Rectal smooth muscle tissue (tissue), 1 donor: ENCODE measurements around the gene SLIT3.

Source experiments
- H3K27ac ChIP-seq: one replicate; pipeline ENCODE4 v1.7.0; 2013; ENCODE audit warnings: low read depth, low read length, inconsistent platforms
- H3K27me3 ChIP-seq: one replicate; pipeline ENCODE4 v1.7.0; 2013; ENCODE audit warnings: low read length; ENCODE audit not compliant: control insufficient read depth, insufficient read depth
- H3K36me3 ChIP-seq: one replicate; pipeline ENCODE4 v1.7.0; 2013; ENCODE audit warnings: low read length; ENCODE audit not compliant: control insufficient read depth, insufficient read depth
- H3K4me1 ChIP-seq: one replicate; pipeline ENCODE4 v1.7.0; 2013; ENCODE audit warnings: low read length; ENCODE audit not compliant: control insufficient read depth, insufficient read depth
- H3K4me3 ChIP-seq: one replicate; pipeline ENCODE4 v1.7.0; 2013; ENCODE audit warnings: low read length
- H3K9ac ChIP-seq: one replicate; pipeline ENCODE4 v1.7.0; 2013; ENCODE audit warnings: low read length

SLIT3 gene

DNA sequence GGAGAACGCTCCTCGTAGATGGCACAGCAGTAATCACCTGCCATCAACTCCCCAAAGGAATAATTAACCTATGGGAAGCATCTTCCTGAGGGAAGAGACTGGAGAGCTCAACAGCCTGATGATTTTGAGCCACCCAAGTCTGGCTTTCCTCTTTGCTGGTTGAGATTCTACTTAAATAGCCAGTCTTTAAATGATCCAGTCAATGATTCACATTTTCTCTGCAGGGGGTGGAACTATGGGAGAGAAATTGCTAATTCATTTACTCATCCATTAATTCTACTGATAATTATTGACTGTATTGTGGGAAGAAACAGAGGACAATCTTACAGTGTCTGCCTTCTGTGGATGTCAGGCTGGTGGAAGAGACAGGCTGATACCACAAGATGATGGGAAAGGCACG is 366.8 kb downstream of the SLIT3 start:
- no peaks in the 10 kb centered on the region for H3K27me3 ChIP-seq
- no peaks in the 10 kb centered on the region for H3K36me3 ChIP-seq
- no peak overlapping the region for H3K27ac ChIP-seq
- H3K9ac ChIP-seq = no peak overlapping the region
- H3K4me1 ChIP-seq = no peaks in the 10 kb centered on the region
- H3K4me3 ChIP-seq = no peak overlapping the region

DNA sequence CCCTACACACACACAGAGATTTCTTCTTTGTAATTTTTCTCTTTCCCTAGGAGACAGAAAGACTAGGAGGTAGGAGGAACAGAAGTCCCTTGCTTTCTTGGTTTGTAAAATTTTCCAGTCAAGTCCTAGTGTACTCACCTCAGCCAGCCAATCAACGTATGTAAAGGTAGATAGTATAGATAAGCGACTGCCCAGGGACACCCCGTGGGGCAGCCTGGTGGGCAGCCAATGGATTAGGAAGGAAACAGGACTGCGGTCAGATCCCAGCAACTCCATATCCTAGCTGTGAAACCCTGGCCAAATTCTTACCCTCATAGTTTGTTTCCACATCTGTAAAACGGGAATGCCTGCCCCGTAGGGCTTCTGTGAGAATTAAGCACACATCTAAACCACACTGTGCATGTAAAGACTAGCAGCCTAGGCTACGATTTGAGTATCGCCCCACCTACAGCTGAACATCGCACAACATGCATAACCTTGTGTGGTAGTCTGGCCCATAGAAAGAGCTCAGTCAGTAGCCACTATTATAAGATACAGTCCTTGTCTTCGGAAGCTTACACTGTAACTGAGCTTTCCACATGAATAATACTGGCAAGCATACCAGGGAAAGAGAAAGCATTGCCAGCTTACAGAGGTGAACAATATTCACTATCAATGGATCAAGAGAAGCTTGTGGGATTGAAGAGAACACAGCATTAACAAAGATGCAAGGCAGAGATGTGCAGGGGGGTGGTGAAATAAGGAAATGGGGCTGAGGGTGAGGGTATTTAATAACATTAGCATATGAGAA is 368.3 kb downstream of the SLIT3 start:
- H3K27me3 ChIP-seq = no peaks in the 10 kb centered on the region
- H3K27ac ChIP-seq = no peak overlapping the region
- no peaks in the 10 kb centered on the region for H3K4me1 ChIP-seq
- H3K36me3 ChIP-seq = no peaks in the 10 kb centered on the region
- H3K9ac ChIP-seq = no peak overlapping the region
- no peak overlapping the region for H3K4me3 ChIP-seq

DNA sequence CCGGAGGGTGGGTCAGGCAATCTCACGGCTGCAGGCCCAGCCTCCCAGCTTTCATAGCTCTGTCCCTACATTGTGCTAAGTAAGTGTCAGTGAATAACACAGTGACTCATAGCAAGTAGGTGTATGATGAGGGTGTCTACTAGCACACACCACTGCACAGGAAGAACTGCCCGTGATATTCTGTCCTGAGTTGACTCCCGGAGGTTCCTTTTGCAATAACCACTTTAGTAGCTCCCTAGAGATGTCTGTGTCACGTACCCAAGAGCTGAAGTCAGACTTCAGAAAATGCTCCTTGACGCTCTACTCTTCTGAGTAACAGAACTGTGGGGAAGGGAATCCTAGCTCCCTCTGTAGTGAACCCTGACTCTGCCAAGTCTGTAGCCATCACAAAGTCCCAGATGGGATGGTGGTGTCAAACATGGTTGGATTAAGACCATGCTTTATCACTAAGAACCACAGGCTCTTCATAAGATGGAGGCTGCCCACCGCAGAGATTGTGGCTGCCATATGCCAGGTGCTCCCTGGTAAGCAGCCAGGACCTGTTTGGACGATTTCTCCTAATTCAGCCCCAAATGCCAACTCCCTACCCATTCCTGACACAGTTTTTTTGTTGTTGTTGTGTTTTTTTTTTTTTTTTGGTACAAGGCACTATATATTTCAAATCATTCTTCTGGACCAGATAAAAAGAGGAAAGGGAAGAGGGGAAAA is 369.1 kb downstream of the SLIT3 start:
- Histone ChIP-seq H3K36me3 (no peaks in the 10 kb centered on the region), H3K4me1 (no peaks in the 10 kb centered on the region), H3K4me3 (no peak overlapping the region), H3K27me3 (no peaks in the 10 kb centered on the region), H3K9ac (no peak overlapping the region), H3K27ac (no peak overlapping the region)

DNA sequence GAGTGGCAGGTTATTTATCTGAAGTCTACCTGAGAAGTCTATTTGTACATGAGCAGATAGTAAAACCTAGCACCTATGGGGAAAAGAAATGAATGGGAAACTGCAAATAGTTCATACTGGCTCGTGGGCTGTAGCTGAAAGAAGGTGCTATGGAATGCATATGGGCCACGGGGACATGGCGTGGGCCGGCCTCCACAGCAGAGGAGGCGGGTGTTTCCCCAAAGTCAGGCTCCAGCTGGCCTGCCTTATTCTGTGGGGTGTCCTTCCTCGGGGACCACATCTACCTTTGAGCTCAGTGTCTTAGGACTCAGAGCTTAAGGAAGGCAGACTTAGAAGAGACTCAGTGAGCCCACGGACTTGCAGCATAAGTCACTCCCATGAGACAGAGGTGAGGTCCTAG is 371.3 kb downstream of the SLIT3 start:
- Histone ChIP-seq H3K27me3 (no peaks in the 10 kb centered on the region), H3K4me3 (no peak overlapping the region), H3K9ac (no peak overlapping the region), H3K36me3 (no peaks in the 10 kb centered on the region), H3K4me1 (no peaks in the 10 kb centered on the region), H3K27ac (no peak overlapping the region)

DNA sequence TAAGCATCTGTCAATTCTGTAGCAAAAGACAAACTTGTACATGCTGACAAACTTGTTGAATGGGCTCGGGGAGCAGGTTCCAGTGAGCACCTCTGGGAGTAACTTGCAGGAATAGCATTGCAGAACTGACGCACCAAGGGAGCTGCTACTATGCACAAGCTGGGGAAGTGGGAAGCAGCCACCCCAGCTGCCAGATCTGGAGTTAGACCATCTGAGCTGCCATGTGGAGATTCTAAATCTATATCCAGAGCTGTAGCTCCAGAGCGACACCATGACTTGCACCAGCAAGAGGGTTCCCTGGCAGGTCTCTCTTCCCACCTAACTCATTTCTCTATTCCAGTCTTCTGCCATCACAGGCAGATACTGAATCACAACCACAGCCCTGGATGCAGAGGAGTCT is 375.8 kb downstream of the SLIT3 start:
- no peaks in the 10 kb centered on the region for H3K36me3 ChIP-seq
- no peak overlapping the region for H3K9ac ChIP-seq
- no peak overlapping the region for H3K27ac ChIP-seq
- H3K27me3 ChIP-seq = no peaks in the 10 kb centered on the region
- no peaks in the 10 kb centered on the region for H3K4me1 ChIP-seq
- H3K4me3 ChIP-seq = no peak overlapping the region

DNA sequence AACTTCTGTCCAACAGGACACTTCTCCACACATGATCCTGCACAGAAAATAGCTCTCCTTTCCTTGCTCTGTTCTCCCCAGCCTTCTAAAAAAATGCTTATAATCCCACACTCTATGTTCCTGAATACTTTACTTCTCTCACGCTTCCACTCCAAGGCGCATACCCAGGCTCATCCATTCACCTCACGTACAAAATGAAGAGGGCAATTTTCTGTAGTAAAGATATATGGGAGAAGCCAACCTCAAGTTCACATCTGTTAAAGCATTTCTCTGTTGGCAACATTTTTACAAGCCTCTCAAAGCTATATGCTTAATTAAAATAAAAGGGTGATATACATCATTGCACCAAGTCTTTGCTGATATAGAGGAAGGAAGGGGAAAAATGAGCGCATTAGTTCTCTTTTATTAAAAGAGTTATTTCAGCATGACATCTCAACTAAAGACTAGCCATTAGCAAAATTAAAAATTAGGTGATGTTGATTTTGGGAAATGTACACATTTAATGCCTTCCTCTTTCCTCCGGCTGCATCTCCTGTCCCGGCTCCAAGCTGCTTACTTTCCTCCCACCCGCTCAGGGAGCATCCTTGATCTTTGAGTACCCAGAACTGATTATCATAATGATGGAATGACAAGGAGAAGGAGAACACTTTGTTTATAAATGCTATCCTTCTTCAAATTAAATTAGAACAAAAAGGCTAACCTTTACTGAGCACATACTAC is 379.6 kb downstream of the SLIT3 start:
- Histone ChIP-seq H3K4me3 (no peak overlapping the region), H3K9ac (no peak overlapping the region), H3K27me3 (no peaks in the 10 kb centered on the region), H3K27ac (no peak overlapping the region), H3K36me3 (no peaks in the 10 kb centered on the region), H3K4me1 (no peaks in the 10 kb centered on the region)

DNA sequence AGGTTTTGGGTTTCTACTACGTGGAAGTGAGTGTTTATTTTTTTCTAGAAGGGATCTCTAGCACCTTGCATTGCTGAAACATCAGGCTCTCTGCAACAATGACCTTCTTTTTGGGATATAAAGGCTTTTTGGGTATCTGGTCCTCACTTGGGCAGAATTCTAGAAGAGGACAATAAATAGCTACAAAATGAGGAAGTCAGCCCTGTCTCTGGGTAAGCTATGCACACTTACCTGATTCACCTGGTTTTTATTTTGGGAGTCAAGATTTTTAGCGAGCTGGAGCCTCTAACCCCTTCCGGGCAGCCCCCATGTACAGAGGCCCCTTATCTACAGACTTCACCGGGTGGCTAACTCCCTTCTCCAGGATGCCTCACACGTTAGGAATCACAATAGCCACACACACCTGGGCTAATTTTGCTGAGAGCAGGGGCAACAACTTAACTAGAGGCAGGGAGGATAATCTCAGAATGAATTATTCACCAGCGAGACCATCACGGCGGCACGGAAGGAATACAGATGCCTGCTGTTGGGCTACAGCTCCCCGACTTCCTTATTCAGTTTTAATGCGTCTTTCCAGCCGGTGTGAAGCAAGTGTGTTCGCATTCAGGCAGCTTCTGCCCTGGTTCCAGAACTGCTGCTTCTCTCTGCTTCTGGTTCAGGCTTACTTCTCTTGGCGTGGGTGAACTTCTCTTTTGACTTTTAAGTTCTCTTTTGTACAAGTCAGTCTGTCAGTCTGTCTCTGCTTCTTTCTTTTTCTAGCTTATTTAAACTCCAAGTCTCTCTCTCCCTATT is 380.7 kb downstream of the SLIT3 start:
- Histone ChIP-seq H3K36me3 (no peaks in the 10 kb centered on the region), H3K27ac (no peak overlapping the region), H3K4me3 (no peak overlapping the region), H3K9ac (no peak overlapping the region), H3K27me3 (no peaks in the 10 kb centered on the region), H3K4me1 (no peaks in the 10 kb centered on the region)

DNA sequence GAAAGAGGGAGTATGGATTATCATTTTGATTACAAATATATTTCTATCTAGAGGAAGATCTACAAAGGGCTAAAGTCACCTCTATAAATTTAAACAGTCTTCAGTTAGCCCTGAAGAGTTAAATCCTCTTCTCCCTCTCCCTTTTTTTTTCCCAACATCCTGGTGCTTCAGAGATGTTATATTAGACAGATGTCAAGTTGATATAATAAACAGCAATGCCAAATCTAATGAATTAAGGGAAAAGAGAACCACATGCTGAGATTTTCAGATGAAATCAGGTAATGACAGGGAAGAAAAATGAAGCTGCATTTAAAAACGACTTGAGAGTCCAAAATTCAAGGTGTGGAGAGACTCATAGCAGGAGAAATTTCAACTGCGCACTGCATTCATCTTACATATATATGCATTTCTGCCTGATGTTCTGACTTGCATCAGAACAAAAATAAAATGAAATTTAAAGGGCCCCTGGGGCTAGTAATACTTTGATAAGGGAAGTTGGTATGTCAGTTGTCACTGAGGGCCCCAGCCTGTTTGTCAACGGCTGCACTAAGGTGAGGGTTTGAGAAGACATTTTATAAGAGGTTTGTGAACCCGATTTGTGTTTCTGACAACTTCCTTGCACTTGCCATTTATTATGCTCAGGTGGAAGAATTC is 382.9 kb downstream of the SLIT3 start:
- no peaks in the 10 kb centered on the region for H3K4me1 ChIP-seq
- no peaks in the 10 kb centered on the region for H3K36me3 ChIP-seq
- no peak overlapping the region for H3K9ac ChIP-seq
- H3K4me3 ChIP-seq = no peak overlapping the region
- H3K27ac ChIP-seq = no peak overlapping the region
- H3K27me3 ChIP-seq = no peaks in the 10 kb centered on the region

DNA sequence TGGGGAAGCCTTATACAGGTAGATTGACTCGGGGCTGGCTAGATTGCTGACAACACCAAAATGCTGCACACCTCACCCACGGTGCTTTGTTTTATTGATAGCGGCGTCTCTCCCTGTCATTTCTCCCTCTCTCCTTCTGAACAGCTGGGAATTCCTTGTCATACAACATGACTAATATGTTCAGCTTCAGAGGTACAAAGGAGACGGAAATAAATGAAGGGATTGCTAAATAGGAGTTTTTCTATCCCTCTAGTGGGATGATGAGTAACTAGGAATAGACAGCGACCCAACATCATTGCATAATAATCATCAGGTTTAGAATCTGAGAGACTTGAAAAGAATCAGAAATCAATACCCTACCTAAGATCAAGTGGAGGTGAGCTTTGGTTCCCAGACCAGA is 384.1 kb downstream of the SLIT3 start:
- no peak overlapping the region for H3K27ac ChIP-seq
- no peak overlapping the region for H3K4me3 ChIP-seq
- no peaks in the 10 kb centered on the region for H3K4me1 ChIP-seq

DNA sequence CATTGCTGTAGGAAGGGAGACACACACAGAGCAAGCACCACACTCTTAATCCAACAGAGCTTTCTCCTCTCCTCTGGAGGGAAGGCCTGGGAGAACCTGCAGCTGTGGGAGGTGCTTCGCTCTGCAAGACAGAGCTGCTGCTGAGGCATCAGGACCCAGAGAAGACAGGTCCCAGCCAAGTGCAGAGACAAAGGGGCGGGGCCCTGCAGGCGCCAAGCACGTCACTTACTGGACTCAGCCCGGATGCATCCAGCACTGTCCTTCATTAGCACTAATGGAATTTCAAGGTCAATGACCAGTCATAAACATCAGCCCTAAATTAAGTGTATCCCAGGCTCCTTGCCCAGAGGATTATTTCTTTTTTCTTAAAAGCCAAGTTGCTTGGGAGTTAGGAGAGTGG is 384.7 kb downstream of the SLIT3 start:
- H3K9ac ChIP-seq = no peak overlapping the region
- H3K27ac ChIP-seq = no peak overlapping the region
- no peaks in the 10 kb centered on the region for H3K36me3 ChIP-seq
- H3K4me1 ChIP-seq = no peaks in the 10 kb centered on the region
- no peaks in the 10 kb centered on the region for H3K27me3 ChIP-seq
- no peak overlapping the region for H3K4me3 ChIP-seq

More for the DNA sequence above, 384.1 kb downstream of the SLIT3 start:
- no peaks in the 10 kb centered on the region for H3K27me3 ChIP-seq
- H3K9ac ChIP-seq = no peak overlapping the region
- H3K36me3 ChIP-seq = no peaks in the 10 kb centered on the region

DNA sequence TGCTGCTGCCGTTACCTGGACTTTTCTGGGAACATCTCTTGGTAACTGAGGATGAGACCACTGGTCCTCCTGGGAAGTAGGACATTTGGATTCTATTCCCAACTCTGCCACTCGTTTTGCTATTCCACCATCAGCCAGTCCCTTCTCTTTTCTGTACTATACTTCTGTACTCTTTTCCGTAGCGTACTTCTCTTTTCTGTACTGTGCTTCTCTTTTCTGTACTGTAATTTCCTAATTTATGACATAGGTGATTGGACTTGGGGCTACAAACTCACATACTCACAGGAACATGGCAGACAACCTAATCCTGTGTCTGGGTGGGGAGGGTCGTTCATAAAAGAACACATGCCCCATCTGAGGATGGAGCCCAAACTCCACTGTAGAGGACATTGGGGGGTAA is 386.4 kb downstream of the SLIT3 start:
- H3K4me3 ChIP-seq = no peak overlapping the region
- H3K9ac ChIP-seq = no peak overlapping the region
- no peaks in the 10 kb centered on the region for H3K36me3 ChIP-seq
- no peaks in the 10 kb centered on the region for H3K4me1 ChIP-seq
- no peaks in the 10 kb centered on the region for H3K27me3 ChIP-seq
- H3K27ac ChIP-seq = no peak overlapping the region

DNA sequence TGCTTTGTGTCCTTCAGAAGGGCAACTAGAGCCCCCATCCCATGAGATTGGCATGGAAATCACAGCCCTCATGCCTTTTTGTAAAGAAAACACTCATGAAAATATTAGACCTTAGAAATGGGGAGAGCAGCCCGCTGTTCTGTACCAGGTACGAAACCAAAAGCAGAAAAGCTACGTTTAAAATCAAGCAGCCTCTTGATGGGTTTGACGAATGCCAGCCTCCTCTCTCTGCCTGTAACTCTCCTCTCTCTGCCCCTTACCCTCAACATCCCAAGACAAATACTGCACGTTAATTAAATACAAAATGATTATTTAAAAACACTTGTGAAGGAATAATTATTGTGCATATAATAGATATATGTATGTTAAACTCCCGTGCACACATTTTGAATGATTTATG is 390.1 kb downstream of the SLIT3 start:
- Histone ChIP-seq H3K4me3 (no peak overlapping the region), H3K27ac (no peak overlapping the region), H3K4me1 (no peaks in the 10 kb centered on the region), H3K36me3 (no peaks in the 10 kb centered on the region), H3K9ac (no peak overlapping the region), H3K27me3 (no peaks in the 10 kb centered on the region)
